Stimulated activated CD8-positive, alpha-beta memory T cell treated with anti-CD3 and anti-CD28 coated beads, Interleukin-7, amount 100 ng/mL, for 48 hours (primary cell): ENCODE results near the gene MAPK12.

Experiments
- DNase-seq, 2 donors: peaks; one replicate each; pipeline ENCODE4 v3.0.0-alpha.2; 2020; ENCODE audit warnings: low read depth in 1 of 2; ENCODE audit errors: extremely low read depth in 1 of 2

The MAPK12 gene

DNA sequence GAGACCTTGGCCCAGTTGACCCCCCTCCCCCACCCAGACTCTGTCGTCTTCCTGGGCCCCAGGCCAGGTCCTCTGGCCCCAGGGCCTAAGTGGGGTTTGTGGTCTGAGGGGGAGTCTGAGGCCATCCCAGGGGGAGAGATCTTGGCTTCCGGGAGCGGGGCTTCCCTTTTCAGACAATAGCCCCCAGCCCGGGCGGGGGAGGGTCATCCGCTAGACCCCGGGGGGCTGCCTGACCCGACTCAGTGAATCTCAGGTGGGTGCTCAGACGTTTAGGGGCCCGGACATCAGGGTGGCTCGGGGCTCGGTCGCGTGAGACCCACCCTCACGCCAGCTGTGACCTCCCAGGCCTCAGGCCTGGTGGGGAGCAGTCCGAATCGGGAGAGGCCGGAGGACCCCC is 8.1 kb upstream of the MAPK12 start:
- DNase-seq = no peak

GRCh38 chr22:50268655-50269113 is 7.2 kb upstream of the MAPK12 start:
- DNase-seq = no peak

DNA sequence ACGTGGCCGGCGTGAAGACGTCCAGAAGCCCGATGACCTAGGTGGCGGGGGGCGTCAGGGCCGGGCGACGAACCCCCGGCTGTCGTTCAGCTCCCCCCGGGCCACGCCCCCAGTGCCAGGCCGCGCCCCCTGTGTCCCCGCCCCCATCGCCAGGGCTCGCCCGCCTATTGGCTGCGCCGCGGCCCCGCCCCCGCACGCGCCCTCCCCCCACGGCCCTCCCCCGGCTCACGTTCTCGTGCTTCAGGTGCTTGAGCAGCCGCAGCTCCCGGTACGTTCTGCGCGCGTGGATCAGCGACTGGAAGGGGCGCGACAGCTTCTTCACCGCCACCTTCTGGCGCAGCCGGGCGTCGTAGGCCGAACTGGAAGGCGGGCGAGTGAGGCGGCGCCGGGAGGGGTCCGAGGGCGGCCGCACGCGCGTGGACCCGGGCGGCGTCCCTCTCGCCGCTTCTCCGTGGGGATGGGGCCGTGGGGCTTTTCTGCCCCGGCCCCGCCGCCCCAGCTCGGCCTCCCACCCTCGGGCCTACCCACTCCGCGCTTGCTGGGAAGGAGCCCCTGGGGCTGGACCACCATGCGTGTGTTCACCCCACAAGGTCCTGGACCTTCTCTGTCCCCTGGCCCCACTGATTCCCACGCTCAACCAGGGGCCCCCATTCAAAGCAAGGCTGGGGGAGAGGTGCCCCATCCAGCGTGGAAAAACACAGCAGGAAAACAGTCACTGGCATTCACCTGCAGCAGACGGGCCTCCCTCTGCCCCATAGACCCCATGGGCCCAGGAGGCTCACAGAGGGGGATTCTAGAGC is 6.3 kb upstream of the MAPK12 start:
- DNase-seq = no peak

DNA sequence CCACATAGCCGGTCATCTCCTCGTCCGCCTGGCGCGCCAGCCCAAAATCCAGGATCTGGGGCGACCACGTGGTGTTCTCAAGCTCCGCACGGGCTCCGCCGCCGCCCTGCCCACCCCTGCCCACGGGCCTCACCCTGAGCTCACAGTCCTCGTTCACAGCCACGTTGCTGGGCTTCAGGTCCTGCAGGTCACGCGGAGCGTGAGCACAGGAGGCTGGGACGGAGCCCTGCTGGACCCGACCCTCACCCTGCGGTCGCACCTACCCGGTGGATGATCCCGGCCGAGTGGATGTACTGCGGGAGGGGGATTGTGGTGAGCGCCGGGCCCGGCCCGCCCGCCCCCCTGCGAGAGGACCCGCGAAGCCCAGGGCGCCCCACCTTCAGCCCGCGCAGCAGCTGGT is 5.5 kb upstream of the MAPK12 start:
- no peak for DNase-seq

GRCh38 chr22:50264946-50265669 is 3.6 kb upstream of the MAPK12 start:
- no peak for DNase-seq

- no peak for DNase-seq
Observed at GRCh38 chr22:50264104-50264745, 2.7 kb upstream of the MAPK12 start.

- no peak for DNase-seq
Observed at GRCh38 chr22:50262973-50263617, 1.6 kb upstream of the MAPK12 start.

GRCh38 chr22:50262460-50262911 is 1.0 kb upstream of the MAPK12 start:
- DNase-seq = no peak

GRCh38 chr22:50260801-50261614 is 475 bp downstream of the MAPK12 start:
- DNase-seq = no peak

GRCh38 chr22:50260434-50260800 is 1.1 kb downstream of the MAPK12 start:
- no peak for DNase-seq

DNA sequence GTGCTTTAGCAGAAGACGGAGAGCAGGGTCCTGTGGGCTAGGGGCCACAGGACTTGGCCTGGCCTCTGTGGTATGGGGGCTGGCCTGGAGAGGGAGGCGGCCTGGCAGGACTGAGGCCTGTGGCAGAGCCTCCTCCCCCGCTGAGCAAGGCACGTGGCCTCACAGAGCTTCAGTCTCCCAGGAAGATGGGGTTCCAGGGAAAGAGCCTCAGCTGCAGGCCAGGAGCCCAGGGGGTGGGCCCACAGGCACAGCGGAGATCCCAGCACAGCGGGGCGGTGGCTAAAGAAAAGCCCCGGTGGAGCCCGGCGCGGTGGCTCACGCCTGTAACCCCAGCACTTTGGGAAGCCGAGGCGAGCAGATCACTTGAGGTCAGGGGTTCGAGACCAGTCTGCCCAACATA is 2.2 kb downstream of the MAPK12 start:
- no peak for DNase-seq

- no peak for DNase-seq
Observed at GRCh38 chr22:50258361-50259292, 2.9 kb downstream of the MAPK12 start.

GRCh38 chr22:50257451-50258360 is 3.8 kb downstream of the MAPK12 start:
- DNase-seq = no peak

DNA sequence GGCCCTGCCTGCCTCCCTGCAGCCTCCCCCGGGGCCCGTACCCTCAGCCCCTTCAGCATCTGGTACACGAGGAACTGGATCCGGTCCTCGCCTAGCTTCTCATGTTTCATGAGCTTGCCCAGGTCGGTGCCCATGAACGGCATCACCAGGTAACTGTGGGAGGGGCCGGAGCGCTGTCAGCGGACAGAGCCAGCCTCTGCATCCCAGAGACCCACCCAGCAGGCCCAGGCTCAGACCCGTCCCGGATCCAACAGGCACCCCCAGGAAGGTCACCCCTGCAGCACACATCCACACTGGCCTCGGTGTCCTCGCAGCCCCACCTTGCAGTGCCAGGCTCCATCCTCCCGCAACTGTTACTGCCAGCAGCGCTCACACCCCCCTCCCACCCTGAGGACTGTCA is 4.4 kb downstream of the MAPK12 start:
- DNase-seq = no peak

DNA sequence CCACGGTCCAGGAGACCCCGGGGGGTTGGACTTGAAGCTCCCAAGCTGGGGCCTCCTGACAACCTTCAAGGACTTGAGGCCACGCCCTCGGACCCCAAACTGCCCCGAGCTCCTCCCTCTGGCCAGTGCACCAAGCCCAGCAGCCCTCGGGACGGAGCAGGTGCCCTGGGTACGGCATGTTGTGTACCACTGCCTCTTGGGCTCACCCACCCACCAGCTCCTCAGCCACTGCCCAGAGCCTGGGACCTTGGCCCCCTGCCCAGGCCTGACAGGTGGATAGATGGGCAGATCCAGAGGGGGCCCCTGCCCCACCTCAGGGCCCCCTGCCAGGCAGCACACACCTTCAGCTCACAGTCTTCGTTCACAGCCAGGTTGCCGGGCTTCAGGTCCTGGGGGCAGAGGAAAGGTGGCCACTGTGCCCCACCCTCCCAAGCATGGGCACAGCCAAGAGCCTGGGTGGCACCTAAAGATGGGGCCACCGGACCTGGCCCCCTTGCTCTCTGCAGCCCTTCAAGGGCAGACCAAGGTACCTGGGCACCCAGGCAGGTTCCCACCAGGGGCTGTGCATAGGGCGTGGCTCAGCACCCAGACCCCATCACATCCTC is 5.1 kb downstream of the MAPK12 start:
- DNase-seq = no peak

DNA sequence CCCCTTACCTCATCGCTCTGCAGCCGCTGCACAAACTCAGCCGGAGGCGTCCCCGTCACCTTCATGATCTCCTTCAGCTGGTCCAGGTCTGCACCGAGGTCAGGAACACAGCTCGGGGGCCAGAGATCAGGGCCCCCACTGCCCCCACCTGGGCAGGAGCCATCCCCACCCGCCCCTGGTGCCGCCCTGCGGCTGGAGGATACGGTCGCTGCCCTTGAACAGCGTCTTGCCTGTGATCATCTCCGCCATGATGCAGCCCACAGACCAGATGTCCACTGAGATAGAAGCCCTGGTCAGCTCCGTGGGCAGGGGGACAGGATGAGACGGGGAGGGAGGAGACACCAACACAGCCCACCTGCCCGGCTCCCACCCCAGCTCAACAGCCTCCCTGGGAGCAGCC is 5.9 kb downstream of the MAPK12 start:
- DNase-seq = no peak

GRCh38 chr22:50255099-50255498 is 6.4 kb downstream of the MAPK12 start:
- no peak for DNase-seq

GRCh38 chr22:50253941-50254340 is 7.5 kb downstream of the MAPK12 start:
- DNase-seq = no peak
